HG03064 (cell line): Measurements from ENCODE around the gene DOCK8.
A peak's percentile ranks its signal among the peaks of the same experiment; 100 is the strongest.

Experiments
- ATAC-seq: cut with Tn5 transposase; IDR thresholded peaks from one replicate; pipeline ENCODE4 v1.9.1; 2021; ENCODE audit warnings: low read depth; ENCODE audit not compliant: unreplicated experiment

The DOCK8 gene

DNA sequence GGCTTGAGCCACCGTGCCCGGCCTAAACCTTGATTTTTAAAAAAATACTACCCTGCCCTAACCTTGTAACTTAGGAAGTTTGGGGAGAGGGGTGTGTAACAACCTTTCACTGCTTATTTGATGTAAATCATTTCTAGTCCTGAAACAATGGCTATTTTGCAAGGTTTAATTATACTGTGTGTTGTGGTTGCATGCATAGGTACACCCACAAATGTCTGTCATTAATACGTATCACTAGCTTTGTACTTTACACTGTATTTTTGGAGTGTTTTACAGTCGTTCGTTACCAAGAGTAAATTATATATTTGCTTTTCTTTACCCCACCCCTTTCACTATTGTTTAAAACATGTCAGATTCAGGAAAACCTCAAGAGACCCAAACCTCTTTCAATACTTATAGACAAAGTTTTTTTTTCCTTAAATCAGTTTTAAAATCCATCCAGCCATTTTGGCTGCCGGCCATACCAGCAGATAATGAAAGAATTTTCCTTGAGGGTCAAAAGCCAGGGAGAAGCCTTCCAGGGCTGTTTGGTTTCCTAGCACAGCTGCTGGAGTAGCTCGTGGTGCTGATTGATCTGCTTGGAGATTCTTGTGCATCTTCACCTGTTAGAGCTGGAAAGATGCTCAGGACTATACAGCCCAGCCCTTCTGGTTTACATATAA is 50.7 kb downstream of the DOCK8 start:
- no peak for ATAC-seq

DNA sequence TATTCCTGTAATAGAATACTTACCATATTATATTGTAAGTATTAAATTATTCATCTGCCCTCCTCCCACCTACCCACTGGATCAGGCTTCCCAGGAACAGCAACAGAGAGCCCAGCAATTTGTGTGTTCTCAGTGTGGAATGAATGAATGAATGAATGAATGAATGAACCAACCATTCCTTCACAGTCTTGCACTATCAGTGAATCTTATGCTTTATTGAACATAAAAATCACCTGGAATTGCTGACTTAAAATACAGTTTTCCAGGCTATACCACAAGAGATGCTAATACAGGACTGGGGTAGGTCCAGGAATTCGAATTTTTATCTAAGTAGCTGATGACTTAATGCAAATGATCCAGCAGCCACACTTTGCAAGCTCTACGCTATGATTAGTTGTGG is 51.6 kb downstream of the DOCK8 start:
- no peak for ATAC-seq

DNA sequence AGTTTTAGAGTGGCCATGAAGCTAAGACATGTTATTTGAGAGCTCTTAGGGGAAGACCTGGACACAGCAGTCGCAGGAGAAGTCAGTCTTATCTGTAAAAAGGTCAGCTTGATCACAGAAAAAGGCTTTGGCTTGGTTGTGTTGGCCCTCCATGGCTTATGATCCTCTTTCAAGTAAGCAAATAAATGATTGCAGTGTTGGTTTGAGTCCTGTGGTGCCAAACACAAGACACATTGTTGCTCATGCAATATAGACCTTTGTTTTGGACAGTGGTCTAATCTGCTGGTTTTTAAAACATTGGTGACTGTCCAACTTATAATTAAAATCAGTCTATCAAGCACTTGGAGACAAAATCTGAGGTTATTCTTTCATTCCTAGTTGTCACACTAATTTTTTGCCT is 54.0 kb downstream of the DOCK8 start:
- no peak for ATAC-seq

DNA sequence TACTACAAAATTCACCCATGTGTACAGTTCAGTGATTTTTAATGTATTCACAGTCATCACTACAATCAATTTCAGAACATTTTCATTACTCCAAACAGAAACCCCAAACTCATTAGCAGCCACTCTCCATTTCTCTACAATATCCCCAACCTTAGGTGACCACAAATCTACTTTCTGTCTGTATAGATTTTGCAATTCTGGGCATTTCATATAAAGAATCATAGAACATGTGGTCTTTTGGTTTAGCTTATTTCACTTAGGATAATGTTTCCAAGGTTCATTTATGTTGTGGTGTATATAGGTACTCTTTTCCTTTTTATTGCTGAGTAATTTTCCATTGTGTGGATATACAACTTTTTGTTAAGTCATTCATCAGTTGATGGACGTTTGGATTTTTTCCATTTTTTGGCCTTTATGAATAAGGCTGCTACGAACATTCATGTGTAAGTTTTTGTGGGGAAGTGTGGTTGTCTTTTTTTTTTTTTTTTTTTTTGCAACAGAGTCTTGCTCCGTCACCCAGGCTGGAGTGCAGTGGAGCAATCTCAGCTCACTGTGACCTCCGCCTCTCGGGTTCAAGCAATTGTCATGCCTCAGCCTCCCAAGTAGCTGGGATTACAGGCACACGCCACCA is 54.5 kb downstream of the DOCK8 start:
- ATAC-seq: no peak

DNA sequence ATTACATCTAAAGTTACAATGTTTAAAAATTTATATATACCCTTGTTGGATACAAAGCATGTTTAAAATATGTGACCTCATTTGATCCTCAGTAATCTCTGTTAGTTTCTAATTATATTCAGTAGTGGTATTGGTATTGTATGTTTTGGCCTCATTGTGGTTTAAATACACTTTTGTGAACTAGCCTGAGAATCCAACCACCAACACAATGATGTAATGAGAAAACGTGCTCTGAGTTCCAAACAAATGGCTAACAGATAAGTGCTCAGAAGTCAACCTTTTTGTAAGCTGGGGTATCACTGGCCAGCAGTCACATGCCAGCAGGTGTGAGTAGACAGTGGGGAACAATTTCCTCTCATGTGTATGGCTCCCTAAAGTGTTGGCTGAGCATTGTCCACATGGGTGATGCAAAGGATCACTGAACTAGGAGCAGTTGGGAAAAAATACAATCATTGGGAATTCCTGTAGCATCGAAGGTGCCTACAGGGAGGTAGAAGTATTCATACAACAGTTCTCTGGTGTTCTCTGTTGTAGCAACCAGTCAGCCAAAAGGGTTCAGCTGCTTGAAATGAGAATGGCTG is 56.1 kb downstream of the DOCK8 start:
- no peak for ATAC-seq

DNA sequence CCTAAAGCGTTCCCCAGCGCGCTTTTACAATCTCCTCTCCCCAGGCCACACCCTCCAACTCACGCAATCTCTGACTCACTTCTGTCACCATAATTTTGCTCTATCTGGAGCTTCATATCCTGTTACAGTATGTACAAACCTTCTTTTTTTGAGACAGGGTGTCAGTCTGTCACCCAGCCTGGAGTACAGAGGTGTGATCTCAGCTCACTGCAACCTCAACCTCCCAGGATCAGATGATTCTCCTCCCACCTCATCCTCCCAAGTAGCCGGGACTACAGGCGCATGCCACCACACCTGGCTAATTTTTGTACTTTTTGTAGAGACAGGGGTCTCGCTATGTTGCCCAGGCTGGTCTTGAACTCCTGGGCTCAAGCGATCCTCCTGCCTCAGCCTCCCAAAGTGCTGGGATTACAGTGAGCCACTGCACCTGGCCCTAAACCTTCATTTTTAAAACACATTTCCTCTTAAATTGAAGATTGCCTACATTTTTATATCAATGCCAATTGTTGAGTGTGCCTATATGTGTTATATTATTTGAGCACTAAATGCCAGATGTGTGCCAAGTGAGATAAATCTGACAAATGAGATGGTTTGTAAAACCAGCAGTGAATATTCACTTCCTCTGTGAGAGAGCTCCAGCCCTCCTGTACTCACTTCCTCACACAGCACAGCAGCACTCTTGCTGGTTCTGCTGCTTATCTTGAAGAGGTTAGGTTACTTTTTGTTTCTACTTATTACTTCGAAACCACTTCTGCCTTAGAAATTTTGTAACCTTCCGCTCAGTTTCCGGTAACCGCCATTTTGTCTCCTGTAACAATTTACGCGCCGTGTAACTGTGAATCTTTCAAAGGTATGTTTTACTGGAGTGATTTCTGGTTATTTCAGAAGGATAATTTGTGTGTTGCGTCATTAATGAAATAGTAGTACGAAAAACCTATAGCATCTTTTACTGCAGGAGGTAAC is 57.9 kb downstream of the DOCK8 start:
- ATAC-seq: peak; percentile 99

DNA sequence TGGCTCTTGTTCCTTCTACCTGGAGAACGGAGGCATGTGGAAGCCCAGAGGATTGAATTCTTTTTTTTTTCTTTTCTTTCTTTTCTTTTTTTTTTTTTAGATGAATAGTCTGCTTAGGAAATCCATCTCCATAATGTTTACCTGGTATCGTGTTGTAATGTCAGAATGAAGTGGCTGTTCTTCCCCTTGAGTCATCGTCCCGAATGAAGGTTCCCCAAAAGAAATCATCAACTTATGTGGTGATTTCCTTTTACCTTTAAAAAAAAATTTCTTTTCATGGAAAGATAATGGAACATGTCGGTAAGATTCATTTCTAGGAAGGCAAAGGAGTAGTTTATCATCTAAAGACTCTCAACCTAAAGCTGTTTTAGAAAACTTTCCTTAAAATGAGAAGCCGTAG is 59.7 kb downstream of the DOCK8 start:
- ATAC-seq: no peak

DNA sequence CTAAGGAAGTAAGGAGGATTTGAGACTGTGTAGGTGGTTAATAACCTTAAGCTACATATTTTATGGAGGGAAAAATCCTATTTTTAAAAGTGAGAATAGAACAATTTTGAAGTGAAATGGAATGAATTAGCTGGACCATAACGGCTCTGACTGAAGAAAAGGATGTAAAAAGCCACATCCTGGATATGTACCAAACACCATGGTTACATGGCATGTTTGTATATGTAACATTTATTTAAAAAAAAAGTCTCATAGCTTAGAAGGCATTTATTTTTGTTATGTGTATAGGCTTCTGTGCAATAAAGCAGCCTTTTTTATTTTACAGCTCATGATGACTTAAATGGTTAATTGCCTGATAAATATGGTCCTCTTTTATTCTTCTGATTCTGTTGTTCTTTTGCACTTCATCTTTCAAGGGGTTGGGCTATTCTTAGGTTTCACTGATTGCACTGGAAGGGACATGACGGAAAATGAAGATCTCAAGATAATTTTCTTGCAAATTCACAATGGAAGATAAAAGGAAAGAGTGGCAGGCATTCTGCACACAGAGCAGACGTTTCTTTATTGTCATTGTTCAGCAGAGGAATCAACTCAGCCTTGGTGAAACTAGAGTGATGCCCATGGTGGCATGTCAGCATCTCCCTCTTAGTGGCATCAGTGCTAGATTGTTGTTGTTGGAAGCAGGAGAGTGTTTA is 63.1 kb downstream of the DOCK8 start:
- no peak for ATAC-seq

DNA sequence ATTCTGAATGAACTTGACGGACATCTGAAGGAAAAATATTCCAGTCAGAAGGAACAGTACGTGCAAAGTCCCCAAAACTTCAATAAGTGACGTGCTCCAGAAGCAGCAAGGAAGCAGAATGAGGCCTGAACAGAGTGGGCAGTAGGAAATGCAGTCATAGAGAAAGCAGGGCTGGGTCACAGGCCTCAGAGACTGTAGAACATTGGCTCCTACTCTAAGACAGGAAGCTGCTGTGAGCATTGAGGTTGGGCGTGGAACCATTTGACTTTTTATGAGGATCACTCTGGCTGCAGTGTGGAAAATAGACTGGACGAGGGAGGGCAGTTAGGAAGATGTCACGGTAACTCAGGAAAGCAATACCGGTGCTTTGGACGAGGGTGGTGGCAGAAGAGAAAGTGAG is 64.0 kb downstream of the DOCK8 start:
- no peak for ATAC-seq

DNA sequence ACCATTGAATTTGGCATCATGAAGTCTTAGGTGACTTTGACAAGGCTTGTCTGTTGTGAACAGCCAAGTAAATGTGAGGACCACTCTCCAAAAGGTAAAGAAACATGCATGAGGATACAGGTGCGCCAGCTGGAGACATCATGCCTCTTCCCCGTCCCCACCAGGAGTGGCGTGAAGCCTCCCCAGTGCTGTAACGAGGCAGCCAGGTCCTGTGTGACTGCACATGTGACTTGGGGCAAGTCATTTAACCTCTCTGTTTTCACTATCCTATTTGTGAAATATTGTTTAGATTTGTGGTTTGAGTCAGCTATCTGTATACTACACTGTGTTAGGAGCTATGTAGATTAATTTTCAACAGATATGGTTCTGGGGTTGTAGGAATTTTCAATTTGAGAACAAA is 65.0 kb downstream of the DOCK8 start:
- no peak for ATAC-seq

DNA sequence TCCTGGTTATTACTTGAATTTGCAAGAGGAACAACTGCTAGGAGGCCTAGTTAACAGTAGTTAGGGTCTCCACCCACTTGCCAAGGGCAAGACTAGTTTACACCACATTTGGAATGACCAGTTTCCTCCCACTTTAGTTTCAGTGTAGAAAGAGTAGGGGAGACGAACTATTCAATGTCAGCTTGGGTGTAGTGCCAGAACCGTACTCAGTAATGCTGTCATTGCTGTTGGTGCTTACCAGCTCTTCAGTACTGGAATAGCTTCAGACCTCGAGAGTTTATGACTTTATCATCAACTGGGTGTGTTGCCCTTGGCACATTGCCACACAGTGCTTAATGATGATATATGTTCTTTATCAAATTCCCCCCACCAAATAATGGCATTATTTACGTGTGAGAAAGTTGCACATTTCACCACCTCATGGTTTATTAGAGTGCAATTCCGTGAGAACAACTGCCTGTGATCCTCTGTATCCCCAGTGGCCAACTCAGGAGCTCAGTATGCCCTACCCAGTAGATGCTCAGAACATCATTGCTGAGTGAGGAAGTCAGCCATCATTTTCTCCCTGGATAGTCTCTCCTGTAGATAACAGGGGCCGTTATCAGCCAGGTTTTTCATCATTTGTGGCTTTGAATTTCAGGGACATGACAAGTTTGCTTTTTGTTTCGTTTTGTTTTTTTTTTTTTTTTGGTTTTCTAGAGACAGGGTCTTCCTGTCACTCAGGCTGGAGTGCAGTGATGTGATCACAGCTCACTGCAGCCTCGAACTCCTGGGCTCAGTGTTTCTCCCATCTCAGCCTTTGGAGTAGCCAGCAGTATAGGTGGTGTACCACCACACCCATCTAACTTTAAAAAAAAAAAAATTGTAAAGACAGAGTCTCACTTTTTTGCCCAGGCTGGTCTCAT is 67.3 kb downstream of the DOCK8 start:
- no peak for ATAC-seq

DNA sequence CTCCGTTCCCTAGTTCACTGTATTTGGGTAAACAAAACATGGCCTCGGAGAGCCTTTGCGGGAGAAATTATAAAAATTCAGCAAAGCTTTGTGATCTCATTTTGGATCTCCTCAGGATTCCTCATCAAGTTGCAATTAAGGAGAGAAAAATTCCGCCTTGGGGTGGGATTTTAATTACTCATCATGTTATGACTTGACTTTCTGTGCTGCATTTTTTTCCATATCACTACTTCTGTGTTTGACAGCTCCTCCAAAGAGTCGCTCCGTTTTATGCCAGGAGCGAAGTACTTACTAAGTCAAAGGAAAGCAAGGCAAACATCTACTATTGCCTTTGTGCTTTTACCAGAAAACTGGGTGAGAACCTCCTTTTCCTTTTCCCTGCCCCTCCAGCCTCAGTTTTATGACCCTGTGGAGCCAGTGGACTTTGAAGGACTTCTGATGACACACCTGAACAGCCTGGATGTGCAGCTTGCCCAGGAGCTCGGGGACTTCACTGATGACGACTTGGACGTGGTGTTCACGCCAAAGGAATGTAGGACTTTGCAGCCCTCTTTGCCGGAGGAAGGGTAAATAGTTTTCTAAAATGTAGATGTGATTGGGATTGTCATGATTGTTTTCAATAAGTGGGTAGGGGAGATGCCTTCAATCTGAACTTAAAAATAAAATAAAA is 71.5 kb downstream of the DOCK8 start:
- ATAC-seq: no peak

DNA sequence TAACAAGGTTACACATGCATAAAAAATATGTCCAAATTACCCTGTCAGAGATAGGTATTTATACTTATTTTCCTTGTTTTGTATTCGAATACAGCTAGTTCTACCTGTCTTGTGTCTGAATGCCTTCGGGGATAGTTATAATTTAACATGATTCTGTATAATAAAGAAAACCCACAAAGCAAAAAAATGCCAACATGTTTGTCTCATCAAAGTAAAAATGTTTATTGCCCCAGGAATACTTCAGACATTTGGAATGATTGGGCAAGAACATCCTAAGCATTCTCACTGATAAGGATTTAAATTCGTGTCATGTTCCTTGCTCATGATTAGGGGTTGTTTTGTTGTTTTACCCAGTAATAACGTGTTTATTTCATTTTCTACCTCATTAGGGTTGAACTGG is 74.5 kb downstream of the DOCK8 start:
- ATAC-seq: no peak

DNA sequence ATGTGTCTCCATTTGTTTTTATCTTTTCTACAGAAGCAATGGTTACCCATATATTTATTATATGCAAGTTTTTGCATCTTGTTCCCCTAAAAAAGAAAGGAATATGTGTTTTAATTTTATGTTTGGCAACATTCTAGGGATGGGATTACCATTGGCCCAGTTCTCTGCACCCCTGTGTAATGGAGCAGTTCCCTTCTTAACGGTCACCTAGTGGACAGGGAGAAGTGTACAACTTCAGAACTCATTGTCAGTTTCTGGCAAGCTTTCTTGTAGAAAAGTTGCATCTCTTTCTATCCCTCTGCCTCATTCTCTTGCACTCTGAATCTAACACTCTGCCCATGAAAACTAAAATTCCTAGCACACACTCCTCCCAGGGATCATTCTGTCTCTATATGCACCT is 78.2 kb downstream of the DOCK8 start:
- ATAC-seq: no peak

DNA sequence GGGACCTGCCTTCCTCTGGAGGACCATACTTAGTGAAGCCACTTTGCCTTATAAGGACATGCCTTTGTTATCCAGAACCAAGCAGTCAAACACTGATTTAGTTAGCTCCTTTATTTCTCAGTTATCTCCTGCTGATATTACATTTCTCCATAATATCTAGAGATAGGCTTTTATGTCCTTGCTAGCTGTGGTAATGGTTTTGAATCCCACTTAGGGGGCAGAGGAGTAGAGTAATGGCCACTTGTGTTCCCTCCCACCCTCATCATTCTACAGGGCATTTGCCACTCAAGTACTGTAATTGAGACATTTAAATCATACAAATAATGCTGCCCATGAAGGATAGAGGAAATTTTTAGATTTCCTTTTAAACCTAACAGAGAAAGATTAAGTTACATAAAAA is 80.9 kb downstream of the DOCK8 start:
- no peak for ATAC-seq

DNA sequence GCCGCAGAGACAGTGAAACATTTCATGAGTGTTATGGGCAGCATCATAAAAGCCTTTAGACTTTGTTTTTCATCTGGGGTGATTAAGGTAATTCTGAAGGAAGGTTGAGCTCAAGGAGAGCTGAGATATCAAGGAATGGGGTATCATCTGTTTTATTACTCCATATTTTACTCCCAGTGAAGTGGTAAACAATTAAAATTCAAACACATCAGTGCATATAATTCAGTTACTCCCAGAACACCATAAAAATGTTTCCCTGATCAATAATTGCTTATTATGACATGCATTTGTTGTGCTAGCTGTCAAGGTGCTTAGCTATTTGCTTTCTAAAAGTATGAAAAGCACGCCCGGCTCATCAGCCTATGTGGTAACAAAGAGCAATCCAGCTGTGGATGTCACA is 81.7 kb downstream of the DOCK8 start:
- ATAC-seq: no peak

DNA sequence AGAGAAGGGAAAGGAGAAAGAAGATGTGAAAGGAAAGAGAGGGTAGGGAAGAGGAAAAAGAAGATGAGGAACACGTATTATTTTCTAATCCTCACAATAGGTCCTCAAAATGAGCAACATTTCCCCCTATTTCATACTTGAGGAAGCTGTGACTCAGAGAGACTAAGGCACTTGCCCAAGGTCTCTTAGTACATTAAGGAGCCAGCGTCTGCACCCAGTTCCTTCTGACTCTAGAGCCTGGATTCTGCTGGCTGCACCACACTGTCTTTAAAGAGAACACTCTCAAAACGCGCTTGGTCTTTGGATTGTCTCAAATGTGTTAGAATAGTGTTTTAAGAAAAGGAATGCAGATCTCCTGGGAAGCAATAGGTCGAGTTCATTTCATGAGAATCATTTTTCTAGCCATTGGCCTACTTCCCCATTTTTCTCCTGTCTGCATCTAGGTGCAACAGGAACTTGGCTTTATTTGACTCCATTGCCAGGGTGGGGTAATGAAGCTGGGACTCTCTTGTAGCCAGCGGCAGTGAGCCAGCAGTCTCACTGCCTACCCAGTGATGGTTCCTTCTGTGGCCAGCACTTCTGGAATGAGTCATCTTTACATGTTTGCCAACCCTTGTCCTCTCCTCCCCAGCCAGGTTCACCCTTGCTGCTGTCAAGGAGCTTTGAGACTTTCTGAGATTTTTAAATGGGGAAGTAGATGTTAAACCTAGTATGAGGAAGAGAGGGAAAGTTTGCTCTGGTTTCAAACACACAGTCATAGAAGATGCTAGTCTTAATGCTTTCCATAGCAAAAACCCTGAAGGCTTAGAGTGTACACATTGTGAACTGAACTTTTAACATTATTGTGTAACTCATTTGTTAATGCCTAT is 82.7 kb downstream of the DOCK8 start:
- peak; percentile 95 for ATAC-seq

DNA sequence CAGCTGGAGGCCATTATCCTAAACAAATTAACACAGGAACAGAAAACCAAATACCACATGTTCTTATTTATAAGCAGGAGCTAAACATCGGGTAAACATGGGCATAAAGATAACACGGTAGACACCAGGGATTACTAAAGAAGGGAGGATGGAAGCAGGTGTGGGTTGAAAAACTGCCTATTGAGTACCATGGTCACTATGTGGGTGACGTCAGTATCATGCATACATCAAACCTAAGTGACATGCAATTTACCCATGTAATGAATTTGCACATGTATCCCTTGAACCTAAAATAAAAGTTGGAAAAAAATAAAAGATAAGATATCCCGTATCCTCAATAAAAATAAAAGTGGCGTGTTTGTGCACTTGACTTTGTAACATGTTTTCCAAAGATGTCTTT is 88.8 kb downstream of the DOCK8 start:
- ATAC-seq: no peak
